ENCODE measurements around the gene A2M.

A2M gene

GRCh38 chr12:9033265-9033887, 82.3 kb downstream of the A2M start:
- DNase-seq, result no peak

- DNase-seq, result no peak
These were observed 83.3 kb downstream of the A2M start for GRCh38 chr12:9032202-9032964.

GRCh38 chr12:9030776-9031175, 84.9 kb downstream of the A2M start:
- DNase-seq, result no peak

GRCh38 chr12:9027161-9028059, 88.3 kb downstream of the A2M start:
- no peak for DNase-seq

DNA sequence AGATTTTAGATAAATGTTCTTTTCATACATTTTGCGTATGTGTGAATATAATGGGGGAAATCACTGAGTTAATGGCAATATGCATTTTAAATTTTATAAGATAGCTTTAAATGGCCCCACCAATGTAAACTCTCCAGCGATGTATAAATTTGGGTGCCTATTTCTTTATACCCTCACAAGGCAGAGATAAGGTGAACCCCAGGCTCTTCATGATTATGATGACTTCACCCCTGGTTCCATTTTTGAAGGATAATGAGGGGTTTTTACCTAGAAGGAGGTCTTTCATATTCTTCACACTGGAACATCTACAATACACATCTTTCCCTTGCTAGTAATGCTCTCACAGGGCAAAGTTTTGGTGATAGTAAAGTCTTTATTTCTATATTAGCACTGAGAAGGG, 91.2 kb downstream of the A2M start:
- DNase-seq, result no peak

GRCh38 chr12:9022592-9022991, 93.1 kb downstream of the A2M start:
- no peak for DNase-seq

Measured in stimulated activated CD4-positive, alpha-beta T cell treated with anti-CD3 and anti-CD28 coated beads, Interleukin-12 subunit alpha, Interleukin-12 subunit beta, amount 100 ng/mL, for 4 hours (primary cell).